RWPE2 (cell line): ENCODE data around the gene NDUFS1.
"Not testable (repeated sequence)": the region's sequence is repeated elsewhere in the genome, so short reads cannot be mapped to it uniquely, and the experiment has no call there.

ENCODE experiments used
- ATAC-seq: fragments of 200-7000 bp; cut with Tn5 transposase; 3 replicates; pipeline ENCODE4 v1.9.1; 2021; ENCODE audit warnings: low read depth
- DNase-seq: peaks from one replicate; pipeline ENCODE4 v3.0.0-alpha.2; 2020; ENCODE audit warnings: low spot score
- H3K27ac ChIP-seq: fragments of 450-650 bp; 2 replicates; pipeline ENCODE4 v1.5.1; 2017; ENCODE audit warnings: mild to moderate bottlenecking; ENCODE audit not compliant: poor library complexity, severe bottlenecking
- H3K27me3 ChIP-seq: fragments of 250-450 bp; sonication (Bioruptor Pico); 2 replicates; pipeline ENCODE4 v1.5.1; 2021; ENCODE audit warnings: mild to moderate bottlenecking, moderate library complexity; ENCODE audit not compliant: insufficient read depth, poor library complexity, severe bottlenecking
- H3K36me3 ChIP-seq: fragments of 250-450 bp; sonication (Bioruptor Pico); 2 replicates; pipeline ENCODE4 v1.5.1; 2020; ENCODE audit warnings: low read depth, mild to moderate bottlenecking, moderate library complexity
- H3K4me1 ChIP-seq: fragments of 250-450 bp; sonication (Bioruptor Pico); 2 replicates; pipeline ENCODE4 v1.5.1; 2021; ENCODE audit warnings: mild to moderate bottlenecking, moderate library complexity; ENCODE audit not compliant: insufficient read depth, poor library complexity, severe bottlenecking
- H3K4me3 ChIP-seq: fragments of 250-450 bp; sonication (Bioruptor Pico); 2 replicates; pipeline ENCODE4 v1.5.1; 2021; ENCODE audit warnings: mild to moderate bottlenecking, moderate library complexity; ENCODE audit not compliant: severe bottlenecking
- H3K9me3 ChIP-seq: fragments of 250-450 bp; sonication (Bioruptor Pico); 2 replicates; pipeline ENCODE4 v1.5.1; 2021; ENCODE audit warnings: mild to moderate bottlenecking, moderate library complexity; ENCODE audit not compliant: severe bottlenecking
- TF ChIP-seq, protein P1 (sequence below): fragments of 450-650 bp; IDR thresholded peaks from one replicate; pipeline ENCODE4 v1.5.1; 2017; ENCODE audit warnings: mild to moderate bottlenecking, moderate library complexity; ENCODE audit not compliant: poor library complexity, severe bottlenecking

Gene NDUFS1

DNA sequence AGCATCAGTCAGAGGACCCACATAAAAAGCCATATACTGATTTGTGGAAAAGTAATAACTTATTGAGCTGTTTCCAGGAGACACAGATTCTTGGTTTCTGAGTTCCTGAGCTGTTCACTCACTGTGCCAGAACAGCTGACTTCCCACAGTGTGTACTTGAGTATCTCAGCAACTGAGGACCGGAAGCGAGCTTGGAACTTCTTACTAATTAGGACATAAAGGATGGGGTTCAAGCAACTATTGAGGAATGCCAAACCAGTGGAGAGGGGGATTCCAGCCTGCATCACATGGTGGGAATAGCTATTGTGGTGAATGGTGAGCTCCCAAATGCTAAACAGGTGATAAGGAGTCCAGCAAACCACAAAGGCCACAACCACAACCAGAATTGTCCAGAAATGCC is 16.9 kb upstream of the NDUFS1 start:
- TF ChIP-seq, protein P1, sequence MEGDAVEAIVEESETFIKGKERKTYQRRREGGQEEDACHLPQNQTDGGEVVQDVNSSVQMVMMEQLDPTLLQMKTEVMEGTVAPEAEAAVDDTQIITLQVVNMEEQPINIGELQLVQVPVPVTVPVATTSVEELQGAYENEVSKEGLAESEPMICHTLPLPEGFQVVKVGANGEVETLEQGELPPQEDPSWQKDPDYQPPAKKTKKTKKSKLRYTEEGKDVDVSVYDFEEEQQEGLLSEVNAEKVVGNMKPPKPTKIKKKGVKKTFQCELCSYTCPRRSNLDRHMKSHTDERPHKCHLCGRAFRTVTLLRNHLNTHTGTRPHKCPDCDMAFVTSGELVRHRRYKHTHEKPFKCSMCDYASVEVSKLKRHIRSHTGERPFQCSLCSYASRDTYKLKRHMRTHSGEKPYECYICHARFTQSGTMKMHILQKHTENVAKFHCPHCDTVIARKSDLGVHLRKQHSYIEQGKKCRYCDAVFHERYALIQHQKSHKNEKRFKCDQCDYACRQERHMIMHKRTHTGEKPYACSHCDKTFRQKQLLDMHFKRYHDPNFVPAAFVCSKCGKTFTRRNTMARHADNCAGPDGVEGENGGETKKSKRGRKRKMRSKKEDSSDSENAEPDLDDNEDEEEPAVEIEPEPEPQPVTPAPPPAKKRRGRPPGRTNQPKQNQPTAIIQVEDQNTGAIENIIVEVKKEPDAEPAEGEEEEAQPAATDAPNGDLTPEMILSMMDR, result no peak
- Histone ChIP-seq H3K9me3 (no peaks in the 10 kb centered on the region), H3K27me3 (no peaks in the 10 kb centered on the region), H3K27ac (no peak overlapping the region), H3K4me3 (no peak overlapping the region), H3K4me1 (no peaks in the 10 kb centered on the region), H3K36me3 (no peaks in the 10 kb centered on the region)
- DNase-seq (no peak), ATAC-seq (no peak)

DNA sequence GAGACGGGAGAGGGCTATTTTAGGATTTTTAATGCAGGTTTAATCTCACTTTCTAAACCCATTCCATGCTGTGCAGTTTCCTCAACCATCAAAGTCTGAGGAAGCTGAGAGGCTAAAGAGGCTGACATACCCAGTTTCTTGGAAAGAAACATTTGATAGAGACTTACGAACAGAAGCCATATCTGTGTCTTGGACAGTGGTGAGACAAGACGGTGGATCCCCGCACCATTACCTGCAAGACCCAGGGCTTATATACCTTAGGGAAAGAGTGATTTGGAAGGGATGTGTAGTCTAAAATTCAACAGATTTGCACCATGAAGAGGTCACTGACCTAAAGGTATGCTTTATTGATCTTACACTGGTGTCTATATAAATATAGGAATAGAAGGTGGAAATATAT is 13.9 kb upstream of the NDUFS1 start:
- Histone ChIP-seq H3K27me3 (no peaks in the 10 kb centered on the region), H3K4me1 (no peaks in the 10 kb centered on the region), H3K9me3 (no peaks in the 10 kb centered on the region), H3K4me3 (no peak overlapping the region), H3K36me3 (no peaks in the 10 kb centered on the region), H3K27ac (no peak overlapping the region)
- TF ChIP-seq, protein P1, result no peak
- ATAC-seq (no peak), DNase-seq (no peak)

DNA sequence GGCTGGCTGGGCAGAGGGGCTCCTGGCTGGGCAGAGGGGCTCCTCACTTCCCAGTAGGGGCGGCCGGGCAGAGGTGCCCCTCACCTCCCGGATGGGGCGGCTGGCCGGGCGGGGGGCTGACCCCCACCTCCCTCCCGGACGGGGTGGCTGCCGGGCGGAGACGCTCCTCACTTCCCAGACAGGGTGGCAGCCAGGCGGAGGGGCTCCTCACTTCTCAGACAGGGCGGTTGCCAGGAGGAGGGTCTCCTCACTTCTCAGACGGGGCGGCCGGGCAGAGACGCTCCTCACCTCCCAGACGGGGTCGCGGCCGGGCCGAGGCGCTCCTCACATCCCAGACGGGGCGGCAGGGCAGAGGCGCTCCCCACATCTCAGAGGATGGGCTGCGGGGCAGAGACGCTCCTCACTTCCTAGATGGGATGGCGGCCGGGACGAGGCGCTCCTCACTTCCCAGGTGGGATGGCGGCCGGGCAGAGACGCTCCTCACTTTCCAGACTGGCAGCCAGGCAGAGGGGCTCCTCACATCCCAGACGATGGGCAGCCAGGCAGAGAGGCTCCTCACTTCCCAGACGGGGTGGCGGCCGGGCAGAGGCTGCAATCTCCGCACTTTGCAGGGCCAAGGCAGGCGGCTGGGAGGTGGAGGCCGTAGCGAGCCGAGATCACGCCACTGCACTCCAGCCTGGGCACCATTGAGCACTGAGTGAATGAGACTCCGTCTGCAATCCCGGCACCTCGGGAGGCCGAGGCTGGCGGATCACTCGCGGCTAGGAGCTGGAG is 12.6 kb upstream of the NDUFS1 start:
- not testable (repeated sequence) for ATAC-seq, H3K4me3 ChIP-seq, H3K9me3 ChIP-seq, H3K27me3 ChIP-seq, DNase-seq, H3K27ac ChIP-seq, H3K4me1 ChIP-seq, H3K36me3 ChIP-seq

DNA sequence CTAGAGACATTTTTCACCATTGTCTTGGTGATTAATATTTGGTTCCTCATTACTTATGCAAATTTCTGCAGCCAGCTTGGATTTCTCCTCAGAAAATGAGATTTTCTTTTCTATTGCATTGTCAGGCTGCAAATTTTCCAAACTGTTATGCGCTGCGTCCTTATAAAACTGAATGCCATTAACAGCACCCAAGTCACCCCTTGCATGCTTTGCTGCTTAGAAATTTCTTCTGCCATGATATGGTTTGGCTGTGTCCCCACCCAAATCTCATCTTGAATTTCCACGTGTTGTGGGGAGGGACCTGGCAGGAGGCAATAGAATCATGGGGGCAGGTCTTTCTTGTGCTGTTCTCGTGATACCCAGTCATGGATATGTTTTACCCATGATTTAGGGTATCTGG is 9.0 kb upstream of the NDUFS1 start:
- not testable (repeated sequence) for H3K4me3 ChIP-seq, H3K27me3 ChIP-seq, H3K4me1 ChIP-seq, H3K9me3 ChIP-seq, ATAC-seq, DNase-seq, H3K27ac ChIP-seq
- H3K36me3 ChIP-seq, result peaks cover 17% of the 10 kb centered on the region

DNA sequence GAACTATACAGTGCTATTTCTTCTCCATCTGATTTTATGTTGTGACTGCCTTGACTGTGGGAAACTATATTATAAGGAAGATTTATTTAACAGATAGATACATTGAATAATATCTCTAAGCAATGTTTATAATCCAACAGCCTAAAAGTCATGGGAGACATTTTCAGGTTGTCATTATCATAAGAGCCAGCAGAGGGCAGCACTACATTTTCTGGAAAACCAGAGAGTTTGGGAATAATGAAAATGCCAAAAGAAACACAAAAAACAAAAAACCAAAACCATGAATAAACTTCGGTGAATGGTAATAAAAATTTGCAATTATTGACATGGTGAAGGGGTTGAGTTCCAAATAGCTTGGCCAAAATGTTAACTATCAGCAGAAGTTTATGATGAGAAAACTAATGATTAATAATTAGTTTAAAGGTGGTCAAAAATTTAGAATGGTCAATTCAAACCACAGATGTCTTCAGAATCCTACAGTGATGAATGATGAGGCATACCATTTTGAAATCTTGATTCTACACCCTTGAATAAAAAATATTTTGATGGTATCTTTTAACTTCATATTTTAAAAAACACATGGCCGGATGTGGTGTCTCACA is 5.1 kb upstream of the NDUFS1 start:
- Histone ChIP-seq H3K4me3 (no peak overlapping the region), H3K27ac (no peak overlapping the region), H3K9me3 (no peaks in the 10 kb centered on the region), H3K36me3 (peaks cover 49% of the 10 kb centered on the region), H3K4me1 (peaks cover 7% of the 10 kb centered on the region), H3K27me3 (no peaks in the 10 kb centered on the region)
- ATAC-seq (no peak), DNase-seq (no peak)
- TF ChIP-seq, protein P1, result peak; percentile 90
